SK-N-SH (cell line): Measurements from ENCODE around the gene TMEM218. TPM values are rescaled to one million over a fixed set of nuclear protein-coding genes. Genes with fewer than 3 reads are reported as not detected.

Source experiments
- CTCF ChIA-PET: fragments of 300-600, 350-600 bp; formaldehyde crosslinking; extraction: SDS; loops from one replicate; lab custom pipeline; 2021; lab: Yijun Ruan, JAX
- POLR2A ChIA-PET: fragments of 350-600 bp; sonication (Branson Sonifier 250); formaldehyde crosslinking; extraction: SDS; loops from one replicate; lab custom pipeline; 2020; ENCODE audit warnings: antibody characterized with exemption, inconsistent platforms; lab: Yijun Ruan, JAX
- DNase-seq: peaks from one replicate; pipeline ENCODE4 v3.0.0; 2012
- H2AFZ ChIP-seq: fragments of 200-600 bp; sonication (generic); 2 replicates; pipeline ENCODE4 v1.8.1; 2016; ENCODE audit warnings: antibody characterized with exemption, mild to moderate bottlenecking, low read depth
- H3F3A ChIP-seq: fragments of 200-600 bp; sonication (generic); replicated peaks from 2 replicates; pipeline ENCODE3; 2016; ENCODE audit warnings: antibody characterized with exemption, mild to moderate bottlenecking; ENCODE audit not compliant: insufficient read depth
- H3K27ac ChIP-seq, 2 experiments: fragments of 200-500 bp in 1 of 2; fragments of 200-600 bp in 1 of 2; sonication (Bioruptor generic) in 1 of 2; sonication (generic), shearing (Covaris generic) in 1 of 2; 2 replicates each; pipeline versions ENCODE4 v1.5.1 to v1.6.1; 2014 to 2016; ENCODE audit warnings: low read depth in 2 of 2, inconsistent platforms in 1 of 2, low read length in 1 of 2, mild to moderate bottlenecking in 1 of 2, mixed read lengths in 1 of 2
- H3K27me3 ChIP-seq: fragments of 200-600 bp; sonication (generic), shearing (Covaris generic); 2 replicates; pipeline ENCODE4 v1.6.1; 2016; ENCODE audit warnings: mixed run types; ENCODE audit not compliant: insufficient read depth
- H3K36me3 ChIP-seq, 2 experiments: fragments of 200-500 bp in 1 of 2; fragments of 200-600 bp in 1 of 2; sonication (Bioruptor generic) in 1 of 2; sonication (generic) in 1 of 2; replicated peaks in 1 of 2; 2 replicates each; pipeline versions ENCODE3 to v1.5.1; 2014 to 2016; ENCODE audit warnings: low read length in 1 of 2, mild to moderate bottlenecking in 1 of 2; ENCODE audit not compliant: insufficient read depth in 2 of 2, control insufficient read depth in 1 of 2
- H3K4me1 ChIP-seq, 2 experiments: fragments of 200-500 bp in 1 of 2; fragments of 200-600 bp in 1 of 2; sonication (Bioruptor generic) in 1 of 2; sonication (generic), shearing (Covaris generic) in 1 of 2; 2 replicates each; pipeline versions ENCODE4 v1.5.1 to v1.6.1; 2014 to 2016; ENCODE audit warnings: low read depth in 1 of 2, low read length in 1 of 2, mixed run types in 1 of 2; ENCODE audit not compliant: insufficient read depth in 2 of 2, control insufficient read depth in 1 of 2
- H3K4me2 ChIP-seq: fragments of 200-600 bp; sonication (generic), shearing (Covaris generic); 2 replicates; pipeline ENCODE4 v1.6.1; 2017; ENCODE audit warnings: mixed run types
- H3K4me3 ChIP-seq, 2 experiments: fragments of 200-500 bp in 1 of 2; fragments of 200-600 bp in 1 of 2; sonication (Bioruptor generic) in 1 of 2; sonication (generic), shearing (Covaris generic) in 1 of 2; 2 replicates each; pipeline versions ENCODE4 v1.5.1 to v1.8.1; 2014 to 2016; ENCODE audit warnings: low read depth in 2 of 2, inconsistent platforms in 1 of 2, low read length in 1 of 2, mild to moderate bottlenecking in 1 of 2, mixed read lengths in 1 of 2, moderate library complexity in 1 of 2
- H3K79me2 ChIP-seq: fragments of 200-600 bp; sonication (generic); 2 replicates; pipeline ENCODE4 v1.8.1; 2017; ENCODE audit warnings: mild to moderate bottlenecking; ENCODE audit not compliant: insufficient read depth
- H3K9ac ChIP-seq: fragments of 200-600 bp; sonication (generic); 2 replicates; pipeline ENCODE4 v1.6.1; 2017; ENCODE audit warnings: mixed run types
- H3K9me2 ChIP-seq: fragments of 200-600 bp; sonication (generic); 2 replicates; pipeline ENCODE4 v1.6.1; 2017; ENCODE audit warnings: mixed run types
- H3K9me3 ChIP-seq: fragments of 200-600 bp; sonication (generic); 2 replicates; pipeline ENCODE4 v1.6.1; 2017; ENCODE audit warnings: mixed run types, mild to moderate bottlenecking, moderate library complexity
- H4K20me1 ChIP-seq: fragments of 200-600 bp; sonication (generic); 2 replicates; pipeline ENCODE4 v1.6.1; 2017; ENCODE audit warnings: mild to moderate bottlenecking, mixed run types; ENCODE audit not compliant: insufficient read depth
- CHD2 ChIP-seq: fragments of 150-350 bp; IDR thresholded peaks from 2 replicates; pipeline ENCODE4 v1.6.1; 2018; ENCODE audit warnings: low read length; ENCODE audit not compliant: partially characterized antibody
- CTCF ChIP-seq: fragments of 200-600 bp; sonication (generic); IDR thresholded peaks from 2 replicates; pipeline ENCODE4 v1.6.1; 2017; ENCODE audit warnings: antibody characterized with exemption, mild to moderate bottlenecking, moderate library complexity
- EP300 ChIP-seq, 2 experiments: IDR thresholded peaks; 2 replicates each; pipeline versions ENCODE4 v1.4.0 to v1.6.1; 2012; ENCODE audit warnings: borderline replicate concordance in 1 of 2, low read depth in 1 of 2, low read length in 1 of 2
- EZH2phosphoT487 ChIP-seq: fragments of 200-600 bp; sonication (generic); IDR thresholded peaks from 2 replicates; pipeline ENCODE4 v1.6.1; 2017; ENCODE audit warnings: low read depth, mixed run types, mild to moderate bottlenecking, antibody characterized with exemption, moderate library complexity, borderline replicate concordance
- FOSL2 ChIP-seq: IDR thresholded peaks from 2 replicates; pipeline ENCODE4 v1.4.0; 2012; ENCODE audit warnings: low read depth, mild to moderate bottlenecking, moderate library complexity, borderline replicate concordance
- FOXJ3 ChIP-seq: sonication (generic); formaldehyde crosslinking; IDR thresholded peaks from 2 replicates; pipeline ENCODE4 v1.5.1; 2020; ENCODE audit warnings: mild to moderate bottlenecking, missing genetic modification reagents
- FOXM1 ChIP-seq: IDR thresholded peaks from 2 replicates; pipeline ENCODE4 v1.4.0; 2012; ENCODE audit warnings: low read depth, mild to moderate bottlenecking
- JUND ChIP-seq: IDR thresholded peaks from 2 replicates; pipeline ENCODE4 v1.4.0; 2012
- MAX ChIP-seq: IDR thresholded peaks from 2 replicates; pipeline ENCODE4 v1.4.0; 2012; ENCODE audit warnings: low read depth
- MXI1 ChIP-seq: IDR thresholded peaks from 2 replicates; pipeline ENCODE4 v1.6.1; 2012; ENCODE audit warnings: mild to moderate bottlenecking, low read depth, low read length, improper control_type of control experiment
- NFIC ChIP-seq: IDR thresholded peaks from 2 replicates; pipeline ENCODE4 v1.4.0; 2012; ENCODE audit warnings: borderline replicate concordance
- POLR2AphosphoS5 ChIP-seq: IDR thresholded peaks from 2 replicates; pipeline ENCODE4 v1.6.1; 2012; ENCODE audit warnings: low read depth, low read length
- RAD21 ChIP-seq: IDR thresholded peaks from 2 replicates; pipeline ENCODE4 v1.6.1; 2012; ENCODE audit warnings: mild to moderate bottlenecking, low read length
- RCOR1 ChIP-seq: fragments of 150-350 bp; IDR thresholded peaks from 2 replicates; pipeline ENCODE4 v1.6.1; 2017; ENCODE audit warnings: antibody characterized with exemption, low read length
- SIN3A ChIP-seq: IDR thresholded peaks from 2 replicates; pipeline ENCODE4 v1.6.1; 2012; ENCODE audit warnings: low read depth, mild to moderate bottlenecking, low read length, moderate library complexity, borderline replicate concordance
- SMC3 ChIP-seq: IDR thresholded peaks from 2 replicates; pipeline ENCODE4 v1.6.1; 2012; ENCODE audit warnings: low read depth, low read length, improper control_type of control experiment
- TAF1 ChIP-seq: IDR thresholded peaks from 2 replicates; pipeline ENCODE4 v1.6.1; 2012; ENCODE audit warnings: low read depth, mild to moderate bottlenecking, low read length, moderate library complexity, borderline replicate concordance
- USF1 ChIP-seq: IDR thresholded peaks from 2 replicates; pipeline ENCODE4 v1.4.0; 2012; ENCODE audit warnings: low read depth, borderline replicate concordance
- WGBS: methylation state at CpG from one replicate; pipeline ENCODE4 v1.1.6; 2017; ENCODE audit warnings: low lambda C conversion rate; 5-methylcytosine and 5-hydroxymethylcytosine counted together
- polyA plus RNA-seq, 3 experiments: library from polyadenylated mRNA; depleted of rRNA; stranded (reverse); fragments of >200 nt; gene quantifications; 2 replicates each; pipeline ENCODE4 v1.2.3, GENCODE V29; 2012

Gene TMEM218
- polyA plus RNA-seq, 1 of the 3 experiments (the other 2 are of a cell fraction) = 36.2 TPM

GRCh38 chr11:125141686-125142535 is 30.5 kb upstream of the TMEM218 start:
- Histone ChIP-seq H4K20me1 (no peaks in the 10 kb centered on the region), H3K9me3 (no peaks in the 10 kb centered on the region), H3K79me2 (no peaks in the 10 kb centered on the region), H3K27ac (no peak overlapping the region), H3F3A (no peaks in the 10 kb centered on the region), H3K36me3 (no peaks in the 10 kb centered on the region), H3K27me3 (no peaks in the 10 kb centered on the region), H3K4me3 (no peak overlapping the region; a peak in 1 of 4 replicates), H3K4me2 (peak overlapping the region; percentile 8; the same call in 1 of the 2 replicates), H3K9ac (no peak overlapping the region), H3K4me1 (peaks cover 0 to 13% of the 10 kb centered on the region in 2 experiments; a peak in 1 of 4 replicates), H2AFZ (no peak overlapping the region), H3K9me2 (no peaks in the 10 kb centered on the region)
- POLR2A ChIA-PET = interaction anchor here (1.0 to 1.5 kb wide), 2 partner anchors 30 to 51 kb away, joined by 5 to 6 read pairs; no protein-coding TSS in a partner anchor
- no peak for TF ChIP-seq USF1
- no peak for TF ChIP-seq FOSL2
- TF ChIP-seq MXI1 = no peak
- TF ChIP-seq SMC3 = peak; percentile 82
- TF ChIP-seq RAD21 = peak; percentile 78
- no peak for TF ChIP-seq MAX
- no peak for TF ChIP-seq EZH2phosphoT487
- peak; percentile 23 for TF ChIP-seq CHD2
- peak; percentile 97 for TF ChIP-seq CTCF
- no peak for TF ChIP-seq FOXJ3
- TF ChIP-seq EP300 (IDR thresholded peaks at IDR 0.05; ENCODE audit: borderline replicate concordance in 1 of 2, low read depth in 1 of 2, low read length in 1 of 2) = no peak
- TF ChIP-seq JUND = no peak
- DNase-seq = peak; percentile 87
- WGBS = 33% methylated on average over 17 of the region's 18 CpGs
- CTCF ChIA-PET = interaction anchor here (0.5 to 5.2 kb wide), 52 partner anchors 9 to 373 kb away, joined by 3 to 147 read pairs (median 5); partner anchors contain the start of genes PKNOX2, SLC37A2 and TMEM218

GRCh38 chr11:125141178-125141577 is 29.8 kb upstream of the TMEM218 start:
- no peaks in the 10 kb centered on the region for H3F3A ChIP-seq
- H3K4me1 ChIP-seq = peaks cover 0 to 13% of the 10 kb centered on the region in 2 experiments; a peak in 1 of 4 replicates
- no peak overlapping the region for H3K9ac ChIP-seq
- H3K4me3 ChIP-seq = no peak overlapping the region
- WGBS = 87% methylated on average over 12 of the region's 12 CpGs
- POLR2A ChIA-PET = interaction anchor here (0.9 to 1.5 kb wide), 3 partner anchors 29 to 50 kb away, joined by 4 to 6 read pairs (median 5); no protein-coding TSS in a partner anchor
- H2AFZ ChIP-seq = no peak overlapping the region
- H4K20me1 ChIP-seq = no peaks in the 10 kb centered on the region
- CTCF ChIA-PET = interaction anchor here (0.6 to 5.2 kb wide), 37 partner anchors 8 to 281 kb away, joined by 3 to 147 read pairs (median 8); partner anchors contain the start of genes PKNOX2 and TMEM218
- no peaks in the 10 kb centered on the region for H3K79me2 ChIP-seq
- no peak overlapping the region for H3K27ac ChIP-seq
- H3K9me2 ChIP-seq = no peaks in the 10 kb centered on the region
- H3K27me3 ChIP-seq = no peaks in the 10 kb centered on the region; the same call in 1 of the 2 replicates
- H3K4me2 ChIP-seq = no peak overlapping the region
- no peak for DNase-seq
- H3K9me3 ChIP-seq = no peaks in the 10 kb centered on the region
- no peaks in the 10 kb centered on the region for H3K36me3 ChIP-seq
- TF ChIP-seq FOXM1 (no peak), JUND (no peak), CTCF (no peak), MAX (no peak), SIN3A (no peak), RCOR1 (no peak), TAF1 (no peak), NFIC (no peak), USF1 (no peak), FOSL2 (no peak), POLR2AphosphoS5 (no peak)
